DMS79 treated with DMSO at 0.1 percent for 48 hours (cell line): ENCODE results near the gene PREPL.
"Not testable (repeated sequence)": the region's sequence is repeated elsewhere in the genome, so short reads cannot be mapped to it uniquely, and the experiment has no call there.

ENCODE experiments used
- DNase-seq: peaks from one replicate; lab custom pipeline; 2025; lab: John Stamatoyannopoulos, UW

Gene PREPL

DNA sequence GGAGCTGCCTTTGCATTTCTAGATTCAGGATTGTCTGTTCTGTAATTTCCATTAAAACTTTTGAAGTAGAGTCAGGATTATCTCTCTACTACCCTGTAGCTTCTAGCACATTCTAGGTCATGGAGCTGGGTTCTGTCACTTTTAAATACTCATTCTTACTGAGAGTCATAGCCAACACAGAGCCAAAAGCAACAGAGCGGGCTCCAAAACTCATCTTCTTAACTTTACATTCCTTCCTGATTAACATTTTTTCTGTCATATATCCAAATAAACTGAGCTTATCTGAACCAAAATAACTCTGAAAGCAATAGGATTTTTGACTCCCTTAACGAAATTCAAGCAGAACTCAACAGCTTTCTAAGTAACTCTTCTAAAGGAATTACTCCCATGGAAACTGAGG, 12.9 kb downstream of the PREPL start:
- no peak for DNase-seq

DNA sequence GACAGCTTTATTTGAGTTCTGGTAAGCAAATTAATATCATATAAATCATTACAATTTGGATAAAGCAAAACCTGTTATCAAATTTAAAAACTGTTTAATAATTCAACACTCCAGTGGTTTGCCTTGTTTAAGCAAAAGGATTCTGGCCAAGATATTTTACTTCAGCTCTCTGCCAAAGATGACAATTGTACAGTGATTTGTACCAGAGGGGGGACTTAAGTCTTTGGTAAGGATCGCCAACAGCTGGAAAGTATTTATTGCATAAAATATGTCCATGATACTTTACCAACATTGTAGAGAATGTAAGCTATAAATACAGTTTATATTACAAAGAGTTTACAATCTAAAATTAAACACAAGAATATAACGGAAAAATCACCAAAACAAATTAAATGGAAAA, 13.8 kb downstream of the PREPL start:
- no peak for DNase-seq

DNA sequence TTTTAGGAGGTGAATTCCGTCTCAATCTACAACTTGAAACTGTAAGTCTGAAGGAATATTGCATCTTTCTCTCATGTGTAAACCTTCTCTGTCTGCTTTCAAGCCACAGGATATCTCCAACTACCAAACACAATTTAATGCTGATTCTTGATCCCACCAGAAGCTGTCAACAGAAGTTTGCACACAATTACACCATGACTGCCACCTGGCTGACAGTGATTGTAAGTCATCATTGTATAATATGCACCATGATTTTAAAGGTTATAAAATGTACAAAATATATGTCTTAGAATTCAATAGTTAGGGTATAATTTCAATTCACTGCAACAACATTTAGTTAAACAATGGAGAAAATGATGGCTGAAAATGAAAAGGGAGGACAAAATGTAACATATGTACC, 18.4 kb downstream of the PREPL start:
- peak; percentile 13 for DNase-seq

DNA sequence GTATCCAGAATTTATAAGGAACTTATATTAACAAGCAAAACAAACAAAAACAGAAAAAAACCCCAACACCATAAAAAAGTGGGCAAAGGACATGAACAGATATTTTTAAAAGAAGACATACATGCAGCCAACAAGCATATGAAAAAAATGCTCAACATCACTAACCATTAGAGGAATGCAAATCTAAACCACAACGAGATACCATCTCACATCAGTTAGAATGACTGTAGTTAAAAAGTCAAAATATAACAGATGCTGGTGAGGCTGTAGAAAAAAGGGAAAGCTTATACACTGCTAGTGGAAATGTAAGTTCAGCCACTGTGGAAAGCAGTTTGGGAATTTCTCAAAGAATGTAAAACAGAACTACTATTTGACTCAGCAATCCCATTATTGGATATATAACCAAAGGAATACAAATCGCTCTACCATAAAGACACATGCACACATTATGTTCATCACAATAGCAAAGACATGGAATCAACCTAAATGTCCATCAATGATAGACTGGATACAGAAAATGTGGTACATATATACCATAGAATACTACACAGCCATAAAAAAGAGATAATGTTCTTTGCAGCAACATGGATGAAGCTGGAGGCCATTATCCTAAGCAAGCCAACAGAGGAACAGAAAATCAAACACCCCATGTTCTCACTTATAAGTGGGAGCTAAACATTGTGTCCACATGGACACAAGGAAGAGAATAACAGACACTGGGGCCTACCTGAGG, 25.3 kb downstream of the PREPL start:
- no peak for DNase-seq

DNA sequence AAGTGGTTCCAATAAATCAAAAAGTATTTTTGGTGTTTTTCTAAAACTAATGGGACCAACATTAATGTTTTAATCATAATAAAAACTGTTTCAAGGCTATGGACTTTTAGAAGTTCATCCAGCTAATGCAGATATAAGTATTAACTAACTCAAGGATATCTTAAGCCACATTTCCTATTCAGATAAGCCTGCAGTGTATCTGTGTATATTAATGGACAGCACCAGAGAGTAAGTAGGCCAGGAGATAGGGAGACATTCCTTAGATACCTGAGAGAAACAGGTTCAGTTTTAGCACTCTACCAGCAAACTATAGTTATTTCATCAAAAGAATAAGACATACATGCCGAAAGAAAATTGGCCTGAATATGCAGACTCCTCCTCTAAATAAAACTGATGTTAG, 27.3 kb downstream of the PREPL start:
- DNase-seq, result no peak

DNA sequence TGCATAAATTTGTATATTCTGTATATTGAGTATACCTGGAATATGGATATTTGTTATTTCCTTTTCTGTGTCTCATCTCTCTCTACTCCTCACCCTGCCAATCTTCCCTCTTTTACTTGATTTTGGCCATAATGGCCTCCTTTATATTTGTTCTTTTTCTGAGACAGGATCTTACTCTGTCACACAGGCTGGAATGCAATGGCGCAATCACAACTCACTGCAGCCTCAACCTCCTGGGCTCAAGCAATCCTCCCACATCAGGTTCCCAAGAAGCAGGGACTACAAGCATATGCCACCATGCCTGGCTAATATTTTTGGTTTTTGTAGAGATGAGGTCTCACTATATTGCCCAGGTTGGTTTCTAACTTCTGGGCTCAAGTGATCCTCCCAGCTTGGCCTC, 30.5 kb downstream of the PREPL start:
- no peak for DNase-seq

DNA sequence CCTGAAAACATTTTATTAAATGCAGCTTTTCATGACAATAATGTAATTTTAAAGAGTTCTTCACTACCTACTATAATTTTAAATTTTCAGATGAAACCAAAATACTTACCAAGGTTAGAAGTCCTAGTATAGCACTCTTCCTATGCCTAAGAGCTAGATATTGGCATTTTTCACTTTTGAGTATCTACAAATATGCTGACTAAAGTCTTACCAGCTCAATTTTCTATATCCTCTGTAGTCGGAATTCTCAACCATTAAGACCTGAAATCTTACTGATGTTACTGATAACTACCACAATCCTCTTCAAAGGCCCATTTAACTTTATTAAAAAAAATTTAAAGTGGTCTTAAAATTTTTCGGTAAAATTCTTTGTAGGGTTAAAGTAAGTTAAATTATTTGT, 32.0 kb downstream of the PREPL start:
- DNase-seq, result no peak

DNA sequence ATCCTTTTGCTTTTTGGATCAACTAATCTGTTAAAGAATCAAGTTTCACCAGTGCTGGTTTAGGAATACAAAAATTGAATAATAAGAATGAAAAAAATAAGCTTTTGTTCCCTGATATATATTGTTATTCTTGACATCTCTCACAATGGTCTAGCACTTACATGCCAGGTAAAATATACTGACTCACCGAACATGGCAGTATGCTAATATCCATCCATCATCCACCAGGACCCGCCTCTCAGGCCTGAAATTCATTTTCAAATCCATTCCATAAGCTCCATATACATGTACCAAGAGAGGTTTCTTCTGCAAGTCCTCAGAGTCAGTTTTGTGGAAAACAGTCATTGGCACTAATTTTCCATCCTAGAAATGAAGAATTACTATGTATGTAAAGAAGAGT, 32.5 kb downstream of the PREPL start:
- no peak for DNase-seq

DNA sequence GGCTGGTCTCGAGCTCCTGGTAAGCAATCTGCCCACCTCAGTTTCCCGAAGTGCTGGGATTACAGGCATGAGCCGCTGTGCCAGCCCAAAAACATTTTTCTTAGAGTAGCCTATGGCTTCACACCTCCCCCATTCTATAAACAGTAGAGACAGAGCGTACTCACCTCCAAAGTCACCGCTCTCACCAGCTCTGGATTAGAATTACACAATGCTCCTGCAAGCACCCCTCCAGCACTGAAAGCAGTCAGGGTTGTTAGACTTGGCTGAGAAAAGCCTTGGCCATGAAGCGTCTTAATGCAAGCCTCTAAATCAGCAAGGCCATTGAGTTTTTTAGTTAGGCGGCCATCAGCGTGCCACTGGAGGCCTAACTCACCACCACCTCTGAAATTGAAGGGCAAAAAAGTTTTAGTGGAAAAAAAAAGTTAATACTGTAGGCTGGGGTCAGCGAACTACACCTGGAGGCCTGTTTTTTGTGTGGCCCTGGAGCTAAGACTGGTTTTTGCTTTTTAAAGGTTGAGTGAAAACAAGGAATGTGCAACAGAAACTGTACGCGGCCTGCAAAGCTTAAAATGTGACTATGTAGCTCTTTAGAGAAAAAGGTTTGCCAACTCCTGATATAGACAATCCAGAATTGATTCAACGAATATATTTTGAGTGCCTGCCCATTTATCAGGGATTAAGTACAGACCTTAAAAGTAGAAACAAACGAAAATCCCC, 34.6 kb downstream of the PREPL start:
- DNase-seq, result no peak

DNA sequence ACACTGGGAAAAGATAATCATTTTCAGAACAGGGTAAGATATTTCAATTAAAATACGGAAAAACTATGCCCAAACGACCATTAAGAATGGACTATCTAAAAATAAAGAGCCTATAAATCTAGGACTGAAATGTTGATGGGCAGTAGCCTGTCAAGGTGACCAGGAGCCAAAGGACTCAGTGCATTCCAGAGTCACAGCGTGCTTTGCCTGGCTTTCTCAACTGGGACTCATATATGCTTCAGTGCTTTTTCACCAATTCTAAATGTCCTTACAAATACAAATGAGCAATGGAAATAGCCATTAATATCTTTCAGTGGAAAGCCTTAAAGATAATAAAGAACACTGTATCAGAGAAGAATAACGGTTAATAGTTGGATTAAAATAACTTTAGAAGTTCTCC, 35.4 kb downstream of the PREPL start:
- no peak for DNase-seq

DNA sequence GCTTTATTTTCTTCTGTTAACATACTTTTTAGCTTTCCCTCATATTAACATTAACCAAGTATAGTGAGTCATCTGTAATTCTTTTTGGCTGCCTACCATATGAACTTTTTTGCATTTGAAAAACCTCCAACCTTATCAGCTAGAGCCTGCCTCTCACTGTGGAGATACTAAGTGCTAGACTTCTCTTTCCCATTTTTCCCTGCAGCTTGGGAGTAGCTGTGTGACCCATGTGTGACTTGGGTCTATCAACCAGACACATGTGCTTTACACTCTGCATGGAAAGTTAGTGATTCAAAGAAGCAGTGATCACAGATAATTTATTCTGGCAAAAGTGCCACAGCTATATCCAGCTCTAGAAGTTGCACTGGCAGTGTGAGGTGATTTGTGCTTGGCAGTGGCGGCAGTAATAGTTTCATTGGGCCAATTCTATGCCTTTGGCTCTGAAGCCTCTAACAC, 36.3 kb downstream of the PREPL start:
- no peak for DNase-seq

DNA sequence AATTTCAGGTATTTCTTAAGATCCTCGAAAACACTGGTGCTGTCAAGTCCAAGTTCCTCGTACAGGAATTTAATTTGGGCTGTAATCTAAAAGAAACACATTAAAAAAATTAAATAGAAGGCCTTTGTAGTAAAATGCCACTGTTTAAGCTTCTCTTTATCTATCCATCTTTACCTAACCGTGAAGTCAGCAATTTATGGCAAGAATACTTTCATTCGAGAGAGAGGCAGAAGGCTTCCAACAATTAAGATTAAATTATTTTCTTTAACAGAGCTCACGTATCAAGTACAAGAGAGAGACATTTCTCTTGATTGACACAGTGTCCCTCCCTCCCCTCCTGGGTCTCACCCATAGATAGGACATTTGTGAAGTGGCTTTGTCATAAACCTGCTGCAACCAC, 39.9 kb downstream of the PREPL start:
- DNase-seq, result no peak

DNA sequence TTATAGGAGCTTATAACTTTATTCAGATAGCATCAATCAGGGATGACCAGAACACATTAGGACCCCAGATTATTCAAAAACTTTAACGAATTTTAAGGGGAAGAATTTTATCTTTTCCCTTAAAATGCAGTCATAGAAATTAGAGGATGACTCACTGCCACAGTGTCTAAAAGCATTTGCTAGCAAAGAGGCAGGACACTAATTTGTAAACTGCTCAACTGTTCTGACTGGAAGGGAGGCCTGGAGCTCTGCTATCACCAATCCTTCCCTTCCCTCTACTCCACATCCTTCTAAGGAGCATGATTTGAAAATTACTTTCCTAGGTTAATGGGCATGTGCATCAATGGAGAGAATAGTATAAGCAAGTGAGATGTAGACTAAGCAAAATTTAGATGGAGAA, 40.5 kb downstream of the PREPL start:
- no peak for DNase-seq

DNA sequence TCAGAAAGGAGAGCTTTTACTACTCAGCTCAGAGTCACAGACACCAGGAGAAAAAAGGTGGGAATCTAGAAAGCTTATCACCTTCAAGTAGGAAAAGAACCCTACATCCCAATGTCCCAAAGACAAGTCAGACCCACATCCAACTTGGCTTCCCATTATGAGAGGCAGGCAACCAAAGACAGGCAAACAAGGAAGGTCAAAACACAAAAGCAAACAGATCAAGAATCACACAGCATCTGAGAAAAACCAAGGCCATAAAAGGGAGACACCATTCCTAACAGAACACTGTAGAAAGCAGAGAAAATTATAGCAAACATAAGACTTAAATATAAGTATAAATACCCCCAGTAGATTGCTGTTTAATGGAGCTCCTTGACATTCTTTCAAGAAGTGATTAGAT, 45.3 kb downstream of the PREPL start:
- no peak for DNase-seq

DNA sequence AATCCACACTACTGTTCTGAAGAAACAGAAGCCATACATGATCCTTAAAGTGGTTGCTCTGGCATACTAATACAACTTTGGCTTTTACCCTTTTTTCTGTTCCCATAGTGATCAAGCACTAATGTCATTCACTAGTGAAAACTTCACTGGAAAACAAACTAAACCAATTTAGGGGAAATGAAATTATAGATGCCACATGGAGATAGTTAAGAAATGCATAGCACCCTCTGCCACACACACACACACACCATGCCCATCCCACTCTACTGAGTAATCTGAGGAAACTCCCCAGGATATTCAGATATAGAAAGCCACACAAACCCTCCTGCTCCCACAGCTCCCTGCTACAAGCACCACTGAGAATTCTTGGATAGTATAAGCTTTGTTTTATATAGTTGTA, 46.9 kb downstream of the PREPL start:
- no peak for DNase-seq

DNA sequence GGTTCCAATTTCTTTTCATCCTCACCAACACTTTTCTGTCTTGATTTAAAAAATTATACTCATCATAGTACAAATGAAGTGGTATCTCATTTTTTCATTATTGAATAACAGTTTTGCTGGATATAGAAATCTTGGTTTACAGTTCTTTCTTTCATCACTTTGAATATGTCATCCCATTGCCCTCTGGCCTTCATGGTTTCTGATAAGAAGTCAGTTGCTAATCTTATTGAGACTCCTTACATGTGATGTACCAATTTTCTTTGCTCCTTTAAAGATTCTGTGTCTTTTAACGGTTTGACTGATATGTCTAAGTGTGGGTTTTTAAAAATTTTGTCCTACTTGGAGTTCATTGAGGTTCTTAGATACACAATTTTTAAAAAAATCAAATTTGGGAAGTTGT, 51.0 kb downstream of the PREPL start:
- DNase-seq, result no peak

DNA sequence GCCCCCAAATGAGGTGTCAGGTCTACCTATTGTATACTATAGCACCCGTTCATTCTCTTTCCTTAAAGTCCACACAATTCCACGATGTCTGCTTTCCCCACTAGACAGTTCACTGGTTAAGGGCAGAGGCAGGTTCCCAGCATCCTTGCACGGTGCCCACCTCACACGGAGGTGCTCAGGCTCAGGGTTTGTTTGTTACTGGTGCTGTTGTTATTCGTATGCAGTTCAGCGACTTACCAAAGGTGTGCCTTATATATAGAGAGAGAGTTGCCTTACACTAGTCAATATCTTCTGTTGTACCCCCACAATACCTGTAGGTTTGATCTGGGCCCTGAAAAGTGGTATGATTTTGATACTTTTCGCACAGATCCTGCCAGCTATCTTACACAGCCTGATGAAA, 55.4 kb downstream of the PREPL start:
- no peak for DNase-seq

DNA sequence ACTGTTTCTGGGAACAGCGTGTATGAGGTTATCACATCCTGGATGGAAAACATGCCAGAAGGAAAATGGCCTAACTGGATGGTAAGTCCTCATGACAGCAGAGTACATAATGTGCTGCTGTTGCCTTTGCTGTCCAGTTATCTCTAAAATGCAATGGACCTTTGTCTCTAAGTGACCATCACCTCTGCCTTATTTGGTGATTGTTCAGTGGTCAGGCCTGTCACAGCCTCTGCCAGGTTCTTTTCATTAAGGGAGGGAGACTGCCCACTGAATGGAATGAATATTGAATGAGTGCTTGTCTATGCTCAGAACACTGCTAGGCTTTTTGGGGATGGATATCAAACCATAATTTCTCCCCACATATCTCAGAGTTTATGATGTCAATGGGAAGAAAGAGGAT, 57.0 kb downstream of the PREPL start:
- DNase-seq, result no peak

DNA sequence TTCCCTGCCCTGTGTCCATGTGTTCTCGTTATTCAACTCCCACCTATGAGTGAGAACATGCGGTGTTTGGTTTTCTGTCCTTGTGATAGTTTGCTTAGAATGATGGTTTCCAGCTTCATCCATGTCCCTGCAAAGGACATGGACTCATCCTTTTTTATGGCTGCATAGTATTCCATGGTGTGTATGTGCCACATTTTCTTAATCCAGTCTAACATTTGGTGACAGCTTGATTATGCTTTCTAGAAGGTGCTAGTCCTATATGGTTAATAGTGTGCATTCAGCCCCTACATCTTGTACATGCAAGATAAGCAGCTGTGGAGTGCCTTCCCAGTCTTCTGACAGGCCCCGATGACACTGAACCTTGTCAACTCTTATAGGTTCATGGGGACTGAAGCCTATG, 57.5 kb downstream of the PREPL start:
- not testable (repeated sequence) for DNase-seq

DNA sequence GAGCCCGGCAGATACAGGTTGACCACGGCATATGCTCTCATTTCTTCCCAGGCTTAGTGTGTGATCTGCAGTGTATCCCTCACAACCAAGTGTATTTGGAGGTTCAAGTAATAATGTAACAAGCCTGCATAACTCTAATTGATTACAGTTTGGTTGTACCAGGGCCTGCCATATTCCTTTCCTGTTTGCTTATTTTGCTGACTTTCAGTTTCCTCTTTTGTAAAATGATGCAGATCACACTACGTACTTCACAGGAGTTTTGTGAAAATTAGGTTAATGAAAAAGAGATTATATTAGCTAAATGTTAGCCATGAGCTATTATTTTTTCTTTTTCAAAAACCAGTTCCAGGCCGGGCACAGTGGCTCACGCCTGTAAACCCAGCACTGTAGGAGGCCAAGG, 60.2 kb downstream of the PREPL start:
- no peak for DNase-seq

DNA sequence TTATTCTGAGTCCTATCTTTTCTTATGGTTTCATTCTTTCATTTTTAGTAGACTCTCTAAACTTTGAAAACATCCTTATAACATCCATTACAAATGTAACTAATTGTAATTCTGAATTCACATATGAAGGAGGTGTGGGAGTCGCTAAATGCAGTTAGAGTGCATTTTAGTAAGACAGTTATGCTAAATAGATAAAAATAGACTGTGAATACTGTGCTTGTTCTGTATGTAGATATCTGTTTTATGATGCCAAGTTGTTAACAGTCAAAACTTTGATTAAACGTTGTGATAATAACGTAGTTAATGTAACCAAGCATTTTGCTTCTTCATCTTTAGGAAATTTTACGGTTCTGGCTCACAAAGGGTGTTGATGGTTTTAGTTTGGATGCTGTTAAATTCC, 61.7 kb downstream of the PREPL start:
- no peak for DNase-seq

DNA sequence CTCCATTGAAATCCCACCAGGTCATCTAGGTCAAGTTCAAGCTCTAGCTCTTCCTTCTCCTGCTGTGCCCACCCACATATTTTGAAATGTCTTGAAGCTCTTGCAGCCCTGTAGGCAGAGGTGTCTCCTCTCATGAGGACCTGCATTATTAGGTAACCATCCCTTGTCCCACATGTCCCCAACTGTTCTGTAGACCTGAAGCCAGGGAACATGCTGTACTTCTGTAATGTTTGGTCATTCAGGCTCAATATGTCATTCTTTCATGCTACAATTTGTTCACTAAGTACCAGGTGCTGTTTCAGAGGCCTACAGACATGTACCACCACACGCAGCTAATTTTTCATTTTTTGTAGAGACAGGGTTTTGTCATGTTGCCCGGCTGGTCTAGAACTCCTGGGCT, 63.9 kb downstream of the PREPL start:
- DNase-seq, result no peak

DNA sequence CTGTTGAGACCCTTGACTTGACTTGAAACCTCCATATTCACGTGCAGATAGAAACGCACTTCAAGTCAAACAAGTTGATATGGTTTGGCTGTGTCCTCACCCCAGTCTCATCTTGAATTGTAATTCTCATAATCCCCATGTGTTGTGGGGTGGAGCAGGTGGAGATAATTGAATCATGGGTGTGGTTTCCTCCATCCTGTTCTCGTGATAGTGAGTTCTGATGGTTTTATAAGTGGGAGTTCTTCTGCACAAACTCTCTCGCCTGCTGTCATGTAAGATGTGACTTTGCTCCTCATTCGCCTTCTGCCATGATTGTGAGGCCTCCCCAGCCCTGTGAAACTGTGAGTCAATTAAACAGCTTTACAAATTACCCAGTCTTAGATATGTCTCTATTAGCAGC, 64.6 kb downstream of the PREPL start:
- DNase-seq, result no peak
